Hematopoietic multipotent progenitor cell treated with erythropoietin and hydrocortisone succinate and interleukin-3 and kit ligand, for 15 days (in vitro differentiated cells): ENCODE results near the gene REST.
"Not testable (repeated sequence)": the region's sequence is repeated elsewhere in the genome, so short reads cannot be mapped to it uniquely, and the experiment has no call there.

Source experiments
- DNase-seq: peaks from one replicate; pipeline ENCODE4 v3.0.0-alpha.2; 2015; ENCODE audit warnings: low spot score

Gene REST, protein sequence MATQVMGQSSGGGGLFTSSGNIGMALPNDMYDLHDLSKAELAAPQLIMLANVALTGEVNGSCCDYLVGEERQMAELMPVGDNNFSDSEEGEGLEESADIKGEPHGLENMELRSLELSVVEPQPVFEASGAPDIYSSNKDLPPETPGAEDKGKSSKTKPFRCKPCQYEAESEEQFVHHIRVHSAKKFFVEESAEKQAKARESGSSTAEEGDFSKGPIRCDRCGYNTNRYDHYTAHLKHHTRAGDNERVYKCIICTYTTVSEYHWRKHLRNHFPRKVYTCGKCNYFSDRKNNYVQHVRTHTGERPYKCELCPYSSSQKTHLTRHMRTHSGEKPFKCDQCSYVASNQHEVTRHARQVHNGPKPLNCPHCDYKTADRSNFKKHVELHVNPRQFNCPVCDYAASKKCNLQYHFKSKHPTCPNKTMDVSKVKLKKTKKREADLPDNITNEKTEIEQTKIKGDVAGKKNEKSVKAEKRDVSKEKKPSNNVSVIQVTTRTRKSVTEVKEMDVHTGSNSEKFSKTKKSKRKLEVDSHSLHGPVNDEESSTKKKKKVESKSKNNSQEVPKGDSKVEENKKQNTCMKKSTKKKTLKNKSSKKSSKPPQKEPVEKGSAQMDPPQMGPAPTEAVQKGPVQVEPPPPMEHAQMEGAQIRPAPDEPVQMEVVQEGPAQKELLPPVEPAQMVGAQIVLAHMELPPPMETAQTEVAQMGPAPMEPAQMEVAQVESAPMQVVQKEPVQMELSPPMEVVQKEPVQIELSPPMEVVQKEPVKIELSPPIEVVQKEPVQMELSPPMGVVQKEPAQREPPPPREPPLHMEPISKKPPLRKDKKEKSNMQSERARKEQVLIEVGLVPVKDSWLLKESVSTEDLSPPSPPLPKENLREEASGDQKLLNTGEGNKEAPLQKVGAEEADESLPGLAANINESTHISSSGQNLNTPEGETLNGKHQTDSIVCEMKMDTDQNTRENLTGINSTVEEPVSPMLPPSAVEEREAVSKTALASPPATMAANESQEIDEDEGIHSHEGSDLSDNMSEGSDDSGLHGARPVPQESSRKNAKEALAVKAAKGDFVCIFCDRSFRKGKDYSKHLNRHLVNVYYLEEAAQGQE

DNA sequence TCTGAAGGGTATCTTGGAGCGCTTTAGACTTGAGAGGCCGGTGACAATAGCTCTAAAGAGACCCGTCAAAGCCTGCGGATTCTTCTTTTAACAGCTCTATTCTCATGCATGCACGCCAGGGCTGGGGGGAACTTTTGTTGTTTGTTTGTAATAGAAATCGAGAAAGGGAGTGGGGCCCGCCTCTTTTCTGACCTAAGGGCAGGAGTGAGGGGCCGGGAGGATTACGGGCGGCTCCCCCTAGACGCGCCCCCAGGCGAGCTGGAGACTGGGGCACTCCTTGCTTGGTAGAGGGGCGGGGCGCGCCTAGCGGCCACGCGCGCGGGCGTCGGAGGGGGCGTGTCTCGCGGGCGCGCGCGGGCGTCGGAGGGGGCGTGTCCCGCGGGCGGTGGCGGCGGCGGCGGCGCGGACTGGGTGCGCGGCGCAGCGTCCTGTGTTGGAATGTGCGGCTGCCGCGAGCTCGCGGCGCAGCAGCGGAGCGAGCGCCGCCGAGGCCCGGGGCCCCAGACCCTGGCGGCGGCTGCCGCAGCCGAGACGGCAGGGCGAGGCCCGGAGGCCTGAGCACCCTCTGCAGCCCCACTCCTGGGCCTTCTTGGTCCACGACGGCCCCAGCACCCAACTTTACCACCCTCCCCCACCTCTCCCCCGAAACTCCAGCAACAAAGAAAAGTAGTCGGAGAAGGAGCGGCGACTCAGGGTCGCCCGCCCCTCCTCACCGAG, at the start of gene REST:
Gene REST (plus strand): TSS at position 412 of the 717 bp plus-strand sequence. CDS start 2,739 bp downstream, outside the sequence.
- DNase-seq, result peak; percentile 83

DNA sequence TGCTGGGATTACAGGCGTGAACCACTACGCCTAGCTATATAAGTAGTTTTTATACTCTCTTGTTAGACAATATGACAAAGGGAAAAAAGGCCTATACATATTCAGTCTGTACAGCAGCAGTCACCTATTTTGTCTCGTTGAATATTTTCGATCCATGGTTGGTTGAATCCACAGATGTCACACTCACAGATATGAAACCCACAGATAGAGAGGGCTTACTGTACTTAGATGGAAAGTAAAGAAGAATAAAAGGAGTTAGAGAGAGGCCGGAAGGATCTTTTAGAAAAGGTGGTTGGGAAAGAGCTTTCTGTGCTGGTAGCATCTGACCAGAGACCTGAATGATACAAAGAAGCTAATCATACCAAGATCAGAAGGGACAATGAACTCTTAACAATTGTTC, 47.9 kb upstream of the REST start:
- DNase-seq, result no peak

DNA sequence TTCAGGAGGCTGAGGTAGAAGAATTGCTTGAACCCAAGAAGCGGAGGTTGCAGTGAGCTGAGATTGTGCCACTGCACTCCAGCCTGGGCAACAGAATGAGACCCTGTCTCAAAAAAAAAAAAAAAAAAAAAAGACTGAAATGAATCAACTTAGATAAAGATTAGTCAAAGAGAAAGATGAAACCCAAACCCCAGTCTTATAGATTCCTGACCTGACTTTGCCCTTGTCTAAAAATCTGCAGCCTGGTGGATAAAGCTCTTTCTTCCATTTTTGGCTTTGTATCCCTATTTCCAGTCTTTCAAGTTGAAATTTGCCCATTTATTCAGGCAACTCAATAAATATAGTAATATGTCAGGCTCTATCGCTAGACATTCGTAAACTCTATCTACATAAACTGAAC, 46.9 kb upstream of the REST start:
- DNase-seq, result no peak

DNA sequence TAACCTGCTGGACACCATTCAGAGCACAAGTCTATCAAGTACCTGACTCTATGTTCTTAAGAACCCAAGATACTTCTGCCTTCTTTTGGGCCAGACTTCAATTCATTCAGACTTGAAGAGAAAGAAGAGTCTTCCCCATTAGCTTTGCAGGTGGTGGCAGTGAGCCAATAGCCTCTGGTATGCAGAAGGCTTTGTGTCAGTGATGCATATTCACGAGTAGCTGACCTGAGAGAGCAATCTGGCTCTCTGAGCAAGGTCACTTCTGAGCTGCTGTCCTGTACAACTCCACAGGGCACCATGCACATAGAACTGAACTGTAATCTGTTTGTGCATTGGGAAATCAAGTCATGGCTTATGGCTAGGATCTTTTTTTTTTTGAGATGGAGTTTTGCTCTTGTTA, 46.3 kb upstream of the REST start:
- DNase-seq, result no peak

DNA sequence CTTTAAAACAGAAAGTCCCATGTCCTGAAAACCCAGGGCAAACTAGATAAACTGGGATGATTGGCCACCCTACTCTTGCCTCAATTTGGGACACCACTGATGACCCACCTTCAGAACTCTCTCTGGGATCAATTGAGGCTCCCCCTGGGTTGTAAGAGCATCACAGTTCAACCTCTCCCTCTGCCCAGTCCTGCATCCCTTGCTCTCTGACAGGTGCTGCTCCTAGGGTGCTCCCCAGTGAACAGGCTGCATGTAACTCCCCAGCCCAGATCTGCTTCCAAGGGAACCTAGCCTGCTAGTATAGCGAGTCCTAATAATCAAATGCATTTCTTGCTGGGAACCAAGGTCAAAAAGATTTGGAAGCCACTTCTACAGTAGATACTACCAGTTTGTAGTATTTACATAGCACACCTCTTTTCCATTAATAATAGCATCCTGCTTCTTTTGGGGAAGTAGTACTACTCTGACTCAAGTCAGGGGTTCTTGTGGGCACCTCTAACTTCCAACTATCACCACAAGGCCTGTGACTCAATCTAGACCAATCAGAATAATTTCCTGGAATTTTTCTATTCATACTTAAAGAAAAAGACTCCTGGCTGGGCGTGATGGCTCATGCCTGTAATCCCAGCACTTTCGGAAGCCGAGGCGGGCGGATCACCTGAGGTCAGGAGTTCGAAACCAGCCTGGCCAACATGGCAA, 44.1 kb upstream of the REST start:
- DNase-seq, result no peak

DNA sequence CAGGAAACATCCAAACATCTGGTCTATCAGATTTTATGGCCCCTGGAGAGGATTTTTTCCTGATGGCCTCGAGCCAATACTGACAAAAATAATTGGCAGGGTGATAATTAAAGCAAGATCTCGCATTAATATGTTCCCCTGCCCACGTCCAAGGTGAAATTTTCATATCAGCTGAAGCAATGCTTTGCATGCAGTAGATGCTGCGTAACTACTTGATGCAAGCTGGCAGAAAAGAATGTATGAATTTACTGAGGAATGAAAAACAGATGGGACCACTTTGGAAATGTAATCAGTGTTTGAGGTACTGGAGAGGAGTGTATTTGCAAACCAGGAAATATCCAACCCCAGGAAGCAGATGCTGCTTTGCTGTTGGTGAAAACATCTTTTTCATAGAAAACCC, 36.8 kb upstream of the REST start:
- DNase-seq, result no peak

DNA sequence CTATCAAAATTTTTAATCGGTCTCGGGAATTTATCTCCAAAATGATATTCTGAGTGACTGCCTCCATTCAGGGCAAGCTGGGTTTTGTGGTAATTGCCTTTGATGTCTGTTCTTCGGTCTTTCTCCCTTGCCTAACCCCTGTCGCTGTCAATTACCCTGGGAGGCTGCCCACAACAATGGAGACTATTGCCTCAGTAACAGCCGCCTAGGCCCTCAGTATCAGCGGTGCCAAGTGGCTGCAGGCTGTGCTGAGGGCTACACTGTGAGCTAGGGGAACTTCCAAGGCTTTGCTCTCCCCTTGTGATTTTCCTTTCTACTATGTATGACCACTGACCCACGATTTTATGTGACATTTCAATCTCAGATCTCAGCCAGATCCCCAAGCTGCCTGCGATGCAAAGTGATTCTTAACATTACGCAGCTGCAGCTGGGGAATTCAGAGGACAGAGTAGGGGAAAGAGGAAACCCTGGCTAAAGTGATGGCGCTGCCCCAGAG, 36.3 kb upstream of the REST start:
- no peak for DNase-seq

DNA sequence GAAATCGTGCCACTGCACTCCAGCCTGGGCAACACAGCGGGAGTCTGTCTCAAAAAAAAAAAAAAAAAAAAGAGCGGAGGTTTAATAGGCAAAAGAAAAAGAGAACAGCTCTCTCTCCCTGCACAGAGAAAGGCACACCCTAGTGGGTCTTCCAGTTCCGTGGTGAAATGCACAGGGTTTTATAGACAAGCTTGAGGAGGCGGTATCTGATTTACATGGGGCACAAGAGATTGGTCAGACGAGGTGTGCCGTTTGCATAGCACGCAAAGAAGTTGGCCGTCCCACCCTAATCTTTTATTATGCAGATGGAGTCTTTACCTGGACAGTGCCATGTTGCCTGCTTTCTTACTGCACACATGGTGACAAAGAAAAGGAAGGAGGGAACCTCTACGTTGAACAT, 33.5 kb upstream of the REST start:
- DNase-seq, result no peak

DNA sequence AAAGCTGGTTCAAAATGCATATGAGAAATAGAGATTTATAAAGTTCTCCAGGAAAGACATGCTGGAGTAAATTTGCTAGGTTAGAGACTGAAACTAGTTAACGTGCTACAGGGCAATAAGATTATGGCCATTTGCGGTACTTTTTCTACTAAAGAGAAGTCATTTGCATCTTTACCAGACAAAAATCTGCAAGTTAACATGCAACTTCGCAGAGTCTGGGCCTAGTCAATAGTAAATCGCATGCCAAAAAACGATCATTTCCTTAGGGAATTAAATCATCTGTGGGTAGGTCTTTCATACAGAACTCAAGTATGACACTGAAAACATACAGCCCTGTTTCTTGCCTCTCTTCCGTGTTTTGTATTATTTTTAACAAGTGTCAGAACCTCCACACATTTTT, 32.8 kb upstream of the REST start:
- no peak for DNase-seq

DNA sequence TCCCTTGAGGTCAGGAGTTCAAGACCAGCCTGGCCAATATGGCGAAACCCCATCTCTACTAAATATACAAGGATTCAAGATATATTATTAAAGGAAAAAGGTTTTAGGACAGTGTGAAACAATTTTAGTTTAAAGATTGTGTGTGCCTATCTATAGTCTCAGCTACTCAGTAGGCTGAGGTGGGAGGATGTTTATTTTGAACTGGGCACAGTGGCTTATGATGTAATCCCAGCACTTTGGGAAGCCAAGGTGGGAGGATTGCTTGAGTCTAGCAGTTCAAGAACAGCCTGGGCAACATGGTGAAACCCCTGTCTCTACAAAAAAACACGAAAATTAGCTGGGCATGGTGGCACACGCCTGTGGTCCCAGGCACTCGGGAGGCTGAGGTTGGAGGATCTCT, 31.4 kb upstream of the REST start:
- no peak for DNase-seq

DNA sequence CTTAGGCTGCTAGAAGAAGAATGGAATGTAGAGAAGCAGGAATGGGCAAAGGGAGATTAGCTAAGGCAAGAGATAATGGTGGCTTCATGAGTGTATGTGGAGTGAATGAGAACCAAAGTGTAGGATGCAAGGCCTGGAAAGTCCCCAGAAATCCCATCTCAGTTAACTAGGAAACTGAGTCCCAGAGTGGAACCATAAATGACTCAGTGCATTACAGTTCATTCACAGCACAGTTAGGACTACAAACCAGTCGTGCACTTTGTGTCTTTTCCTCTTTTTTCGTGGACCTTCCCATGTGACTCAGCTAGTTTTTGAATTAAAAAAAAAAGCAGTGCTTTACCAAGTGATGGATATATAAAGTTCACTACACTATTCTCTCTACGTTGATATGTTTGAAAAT, 27.7 kb upstream of the REST start:
- no peak for DNase-seq

DNA sequence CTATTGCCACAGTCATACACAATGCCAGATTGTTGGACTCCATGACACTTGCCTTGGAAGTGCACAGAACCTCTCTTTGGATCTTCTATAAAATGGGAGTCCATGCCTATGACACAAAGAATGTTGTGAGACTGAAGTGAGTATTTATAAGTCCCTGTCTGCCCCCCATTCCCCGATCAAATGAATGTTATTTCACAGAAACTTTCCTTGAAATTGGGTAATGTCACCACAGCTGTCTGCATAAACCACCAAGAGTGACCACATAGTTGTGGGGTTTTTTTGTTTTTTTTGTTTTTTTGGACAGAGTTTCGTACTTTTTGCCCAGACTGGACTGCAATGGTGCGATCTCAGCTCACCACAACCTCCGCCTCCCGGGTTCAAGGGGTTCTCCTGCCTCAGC, 27.1 kb upstream of the REST start:
- DNase-seq, result no peak

DNA sequence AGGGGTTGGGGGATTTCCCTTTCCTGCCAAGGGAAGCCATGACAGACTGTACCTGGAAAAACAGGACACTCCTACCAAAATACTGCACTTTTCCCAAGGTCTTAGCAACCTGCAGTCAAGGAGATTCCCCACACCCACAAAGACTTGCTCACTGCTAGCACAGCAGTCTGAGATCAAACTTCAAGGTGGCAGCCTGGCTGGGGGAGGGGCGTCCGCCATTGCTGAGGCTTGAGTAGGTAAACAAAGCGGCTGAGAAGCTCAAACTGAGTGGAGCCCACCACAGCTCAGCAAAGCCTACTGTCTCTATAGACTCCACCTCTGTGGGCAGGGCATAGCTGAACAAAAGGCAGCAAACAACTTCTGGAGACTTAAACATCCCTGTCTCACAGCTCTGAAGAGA, 23.2 kb upstream of the REST start:
- DNase-seq, result not testable (repeated sequence)

DNA sequence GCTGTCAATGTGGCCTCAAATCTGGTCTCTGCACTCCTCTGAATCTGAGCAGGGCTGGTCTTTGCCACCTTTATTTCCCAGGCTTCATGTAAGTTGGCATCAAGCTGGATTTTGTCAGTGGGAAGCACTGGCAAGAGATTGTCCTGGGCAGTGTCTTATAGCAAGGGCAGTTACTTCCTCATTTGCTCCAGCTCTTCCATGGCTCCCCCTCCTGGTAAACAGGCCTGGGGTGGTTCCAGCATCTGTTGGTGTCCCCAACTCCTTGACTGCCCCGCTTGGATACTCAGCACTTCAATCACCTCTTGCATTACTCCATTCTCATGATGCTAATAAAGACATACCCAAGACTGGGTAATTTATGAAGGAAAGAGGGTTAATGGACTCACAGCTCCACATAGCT, 15.0 kb upstream of the REST start:
- DNase-seq, result no peak

DNA sequence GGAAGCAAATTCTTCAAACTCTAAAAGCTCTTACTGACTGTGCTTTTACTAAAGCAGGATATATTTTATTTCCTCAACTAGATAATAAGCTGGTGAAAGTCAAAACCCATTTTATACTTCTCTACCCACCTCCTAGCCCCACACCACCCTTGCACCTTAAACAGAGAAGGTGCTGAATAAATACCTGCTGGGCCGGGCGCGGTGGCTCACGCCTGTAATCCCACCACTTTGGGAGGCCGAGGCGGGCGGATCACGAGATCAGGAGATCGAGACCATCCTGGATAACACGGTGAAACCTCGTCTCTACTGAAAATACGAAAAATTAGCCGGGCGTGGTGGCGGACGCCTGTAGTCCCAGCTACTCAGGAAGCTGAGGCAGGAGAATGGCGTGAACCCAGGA, 9.9 kb upstream of the REST start:
- DNase-seq, result not testable (repeated sequence)

DNA sequence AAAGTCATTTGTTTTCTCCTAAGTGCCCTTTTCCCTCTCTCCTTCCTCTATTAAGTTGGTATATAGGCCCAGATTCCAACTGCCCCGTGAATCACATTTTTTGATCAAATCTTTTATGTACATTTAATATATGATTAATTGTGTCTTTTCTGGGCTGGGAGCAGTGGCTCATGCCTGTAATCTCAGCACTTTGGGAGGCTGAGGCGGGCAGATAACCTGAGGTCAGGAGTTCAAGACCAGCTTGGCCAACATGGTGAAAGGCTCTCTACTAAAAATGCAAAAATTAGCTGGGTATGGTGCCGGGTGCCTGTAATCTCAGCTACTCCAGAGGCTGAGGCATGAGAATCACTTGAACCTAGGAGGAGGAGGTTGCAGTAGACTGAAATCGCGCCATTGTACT, 7.5 kb upstream of the REST start:
- not testable (repeated sequence) for DNase-seq

DNA sequence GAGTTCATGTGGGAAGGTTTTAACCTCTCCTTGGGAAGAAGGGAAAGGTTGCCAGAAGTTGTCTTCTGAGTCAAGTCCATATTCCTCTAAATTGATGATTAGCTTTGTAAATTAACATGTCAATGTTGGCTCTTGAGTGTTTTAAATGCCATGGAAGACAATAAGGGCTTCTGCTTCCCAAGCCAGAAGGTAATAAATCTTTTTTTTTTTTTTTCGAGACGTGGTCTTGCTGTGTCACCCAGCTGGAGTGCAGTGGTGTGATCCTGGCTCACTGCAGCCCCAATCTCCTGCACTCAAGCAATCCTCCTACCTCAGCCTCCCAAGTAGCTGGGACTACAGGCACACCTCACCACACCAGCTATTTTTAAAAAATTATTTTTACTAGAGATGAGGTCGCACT, 5.0 kb upstream of the REST start:
- no peak for DNase-seq

DNA sequence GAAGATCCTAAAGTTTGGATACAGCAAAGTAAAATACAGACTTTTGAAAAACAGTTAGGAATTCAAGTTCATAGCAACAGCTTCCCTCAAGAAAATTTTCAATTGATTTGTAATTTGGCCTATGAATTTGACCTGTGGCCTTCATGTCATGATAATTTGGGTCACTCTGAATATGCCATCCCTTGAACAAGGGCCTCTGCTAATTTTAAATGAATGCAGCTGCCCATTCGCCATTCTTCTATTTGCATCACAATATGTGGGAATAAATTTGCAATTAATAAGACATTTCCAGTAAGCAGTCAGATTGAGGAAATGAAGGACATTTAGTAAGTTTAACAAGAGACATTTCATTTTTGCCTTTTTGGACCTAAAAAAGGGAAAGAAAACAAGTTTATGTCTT, 1.9 kb upstream of the REST start:
- no peak for DNase-seq

DNA sequence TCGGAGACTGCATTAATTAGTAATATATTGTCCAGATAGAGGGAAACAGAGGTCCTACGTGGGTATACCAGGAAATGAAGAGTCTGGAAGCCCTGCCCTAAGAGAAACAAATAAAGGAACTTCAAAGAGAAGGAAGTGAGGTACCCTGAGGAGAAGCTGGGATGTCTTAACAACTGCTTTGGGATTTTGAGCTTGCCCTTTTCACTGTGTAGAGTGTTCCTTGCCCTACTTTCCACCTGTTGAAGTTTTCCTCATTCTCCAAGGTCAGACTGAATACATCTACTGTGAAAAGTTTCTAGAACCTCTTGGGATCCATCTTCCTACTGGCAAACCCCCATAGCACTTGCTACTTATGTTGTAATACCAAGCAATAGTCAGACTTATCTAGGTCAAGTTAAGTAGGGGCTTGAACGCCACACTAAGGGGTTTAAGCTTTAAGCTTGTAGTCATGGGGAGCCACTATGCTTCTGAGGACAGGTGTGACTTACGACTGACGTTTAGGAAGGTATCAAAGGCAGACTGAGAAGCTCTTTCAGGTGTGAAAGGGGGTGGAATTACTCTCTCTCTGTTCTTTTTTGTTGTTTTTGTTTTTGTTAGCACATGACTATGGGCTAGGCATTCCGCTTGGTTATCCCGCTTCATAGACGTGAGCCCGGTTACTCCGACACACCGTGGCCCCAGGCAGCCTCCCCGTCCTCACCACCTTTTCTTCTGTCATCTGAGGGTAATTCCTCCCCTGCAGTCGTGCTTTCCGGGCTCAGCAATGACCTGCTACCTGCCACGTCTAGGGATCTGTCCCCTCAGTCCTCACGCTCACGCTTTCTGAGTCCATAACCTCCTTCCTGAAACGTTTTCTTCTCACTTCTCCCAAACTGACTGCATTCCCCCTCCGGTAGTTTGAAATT, 959 bp upstream of the REST start:
- no peak for DNase-seq
